ENCODE results near the gene TEAD3. TPM values are rescaled to one million over a fixed set of nuclear protein-coding genes. Genes with fewer than 3 reads are reported as not detected.

TEAD3 gene
- total RNA-seq, 1 experiment from 2014 or later: 27.0 TPM

GRCh38 chr6:35483062-35483461 lies 13.8 kb downstream of the TEAD3 start:
- no CpG with 5 or more reads among the region's 4 CpGs for WGBS (ENCODE audit: extremely low coverage, insufficient read length, low lambda C conversion rate)
- Histone ChIP-seq H3K18ac (ENCODE audit: insufficient read length, low read depth, low read length) (no peak overlapping the region), H2BK5ac (ENCODE audit: insufficient read length, low read length) (no peak overlapping the region), H3K23me2 (ENCODE audit: insufficient read length, low read depth, low read length, poor library complexity, severe bottlenecking) (peaks cover 13% of the 10 kb centered on the region), H2AFZ (ENCODE audit: low read length) (no peak overlapping the region), H3K4ac (ENCODE audit: low read depth, low read length) (no peak overlapping the region), H2BK12ac (ENCODE audit: insufficient read length, low read depth, low read length) (no peak overlapping the region), H2BK20ac (ENCODE audit: low read depth, low read length, poor library complexity, severe bottlenecking) (no peak overlapping the region), H3K23ac (ENCODE audit: insufficient read length, low read depth, low read length) (no peak overlapping the region), H3K9ac (ENCODE audit: extremely low read depth, insufficient read length, low read length) (no peak overlapping the region), H3K14ac (ENCODE audit: insufficient read depth, low read length) (no peak overlapping the region), H4K8ac (replicated peaks; ENCODE audit: insufficient read length, low read depth, low read length) (no peak overlapping the region), H2AK5ac (ENCODE audit: insufficient read length, low read length) (no peak overlapping the region), H3T11ph (ENCODE audit: low read length) (no peak overlapping the region), H3K4me2 (ENCODE audit: insufficient read depth, insufficient read length, low read length) (no peak overlapping the region), H2BK120ac (ENCODE audit: low read depth, low read length, poor library complexity, severe bottlenecking) (no peak overlapping the region), H3K27me3 (ENCODE audit: insufficient read depth, low read length) (no peaks in the 10 kb centered on the region), H4K91ac (ENCODE audit: insufficient read length, low read depth, low read length) (no peak overlapping the region), H4K5ac (ENCODE audit: insufficient read length, low read depth, low read length) (no peak overlapping the region), H4K20me1 (ENCODE audit: control insufficient read depth, insufficient read depth, insufficient read length) (no peaks in the 10 kb centered on the region), H3K79me1 (ENCODE audit: insufficient read depth, low read depth, low read length, poor library complexity, severe bottlenecking) (no peaks in the 10 kb centered on the region), H3K56ac (ENCODE audit: insufficient read length, low read depth, low read length) (no peak overlapping the region), H3K27ac (ENCODE audit: insufficient read length, low read depth, low read length) (no peak overlapping the region), H3K9me3 (ENCODE audit: control insufficient read depth, low read depth, low read length) (no peaks in the 10 kb centered on the region), H3K79me2 (ENCODE audit: insufficient read depth, low read length) (no peaks in the 10 kb centered on the region), H3K4me1 (ENCODE audit: insufficient read depth, low read length) (peaks cover 11% of the 10 kb centered on the region; the same call in 1 of the 2 replicates), H2BK15ac (ENCODE audit: low read depth, low read length) (no peak overlapping the region)
- no peak for DNase-seq
- Mint-ChIP-seq H3K27me3 (ENCODE audit: low read depth) (no peaks in the 10 kb centered on the region; the same call in none of the 2 replicates), H3K9me3 (no peaks in the 10 kb centered on the region; a peak in 1 of 5 replicates), H3K4me1 (peaks cover 30 to 33% of the 10 kb centered on the region in 2 experiments), H3K4me3 (no peak overlapping the region; a peak in 1 of 5 replicates), H3K36me3 (ENCODE audit: insufficient read depth in 1 of 3, low read depth in 3 of 3) (peaks cover 7 to 39% (median 21%) of the 10 kb centered on the region in 3 experiments), H3K27ac (peak overlapping the region; percentile 34 to 84 (median 50); a peak in 4 of 7 replicates)
- no peak for TF ChIP-seq CTCF (conservative IDR thresholded peaks at IDR 0.05)
